Spleen (tissue), 13 donors: ENCODE data around the gene MMP8. TPM values are rescaled to one million over a fixed set of nuclear protein-coding genes. Genes with fewer than 3 reads are reported as not detected.

Experiments used
- DNase-seq: peaks from one replicate; pipeline ENCODE4 v3.0.0-alpha.2; 2020
- H3K27ac ChIP-seq, 8 donors: fragments of 200-600 bp; sonication (generic) in 7 of 8; 1 replicate in 4 of 8; 2 replicates in 4 of 8; pipeline versions ENCODE4 v1.5.0 to v1.8.0; 2016 to 2021; ENCODE audit warnings: inconsistent platforms in 4 of 8, mild to moderate bottlenecking in 4 of 8, moderate library complexity in 1 of 8
- H3K27me3 ChIP-seq, 7 donors: fragments of 200-600 bp; sonication (generic) in 6 of 7; replicated peaks in 1 of 7; 1 replicate in 4 of 7; 2 replicates in 3 of 7; pipeline versions ENCODE4 v1.5.0 to v1.8.0; 2016 to 2021; ENCODE audit warnings: inconsistent platforms in 3 of 7, mild to moderate bottlenecking in 1 of 7
- H3K36me3 ChIP-seq, 6 donors: fragments of 200-600 bp; sonication (generic) in 5 of 6; 1 replicate in 4 of 6; 2 replicates in 2 of 6; pipeline versions ENCODE4 v1.5.0 to v1.8.0; 2016 to 2021; ENCODE audit warnings: inconsistent platforms in 2 of 6
- H3K4me1 ChIP-seq, 6 donors: fragments of 200-600 bp; sonication (generic) in 5 of 6; 1 replicate in 3 of 6; 2 replicates in 3 of 6; pipeline versions ENCODE4 v1.5.0 to v1.8.0; 2016 to 2021; ENCODE audit warnings: inconsistent platforms in 3 of 6
- H3K4me3 ChIP-seq, 8 donors: fragments of 200-600 bp; sonication (generic) in 7 of 8; 1 replicate in 4 of 8; 2 replicates in 4 of 8; pipeline versions ENCODE4 v1.5.0 to v1.8.0; 2016 to 2021; ENCODE audit warnings: inconsistent platforms in 4 of 8, mild to moderate bottlenecking in 4 of 8, moderate library complexity in 2 of 8
- H3K9me3 ChIP-seq, 8 donors: fragments of 200-600 bp; sonication (generic) in 7 of 8; 1 replicate in 4 of 8; 2 replicates in 4 of 8; pipeline versions ENCODE4 v1.5.0 to v1.8.0; 2016 to 2021; ENCODE audit warnings: inconsistent platforms in 4 of 8
- CTCF ChIP-seq, 11 experiments: fragments of 200-600 bp in 7 of 11; fragments of 450-650 bp in 4 of 11; sonication (generic) in 4 of 11; IDR thresholded peaks in 8 of 11; conservative IDR thresholded peaks in 3 of 11; 1 replicate in 7 of 11; 2 replicates in 4 of 11; pipeline versions ENCODE4 v1.4.0 to v1.8.0; 2016 to 2021; ENCODE audit warnings: antibody characterized with exemption in 11 of 11, inconsistent platforms in 4 of 11, mild to moderate bottlenecking in 1 of 11
- POLR2A ChIP-seq, 3 donors: fragments of 450-650 bp; IDR thresholded peaks; one replicate each; pipeline ENCODE4 v1.5.1; 2017; ENCODE audit warnings: antibody characterized with exemption in 3 of 3, mild to moderate bottlenecking in 1 of 3
- POLR2AphosphoS5 ChIP-seq, 3 donors: sonication (generic); formaldehyde crosslinking; IDR thresholded peaks; one replicate each; pipeline ENCODE4 v1.5.1; 2017; ENCODE audit warnings: antibody characterized with exemption in 3 of 3
- WGBS, 5 donors: extraction: QIAGEN DNeasy Blood & Tissue Kit in 3 of 5; methylation state at CpG; one replicate each; pipeline versions ENCODE4 v1.1.5 to v1.1.7; 2013 to 2018; 5-methylcytosine and 5-hydroxymethylcytosine counted together
- intact Hi-C: fragments of 100-400 bp; cut with DNase I; formaldehyde crosslinking; loops from one replicate; pipeline ENCODE4 v1.15.0; 2023; ENCODE audit warnings: low total_unique reads
- long read RNA-seq, 2 donors: transcript quantifications; one replicate each; lab custom pipeline, GENCODE V29; 2026
- polyA plus RNA-seq, 3 donors: library from polyadenylated mRNA; stranded (reverse); fragments of 200-250 nt; gene quantifications; one replicate each; pipeline ENCODE4 v1.2.1, GENCODE V29; 2013
- total RNA-seq, 7 donors: library from RNA; depleted of rRNA in 3 of 7; stranded (reverse); fragments of >200 nt in 3 of 7; fragmentation: NEBNext Ultra II Directional in 4 of 7; extraction: Animal tissue kit (Norgen Biotek cat#: 25700) in 4 of 7; gene quantifications; one replicate each; pipeline versions ENCODE4 v1.1.0 to v1.2.1, GENCODE V29; 2016 to 2021
- donor health status: healthy with polysubstance abuse.
- donor health status: DM: no; HTN: no; CAD: no; lungs with moderate emphysema.
- donor health status: DM: no; HTN: no; CAD: no.
- donor health status: Bipolar disorder and iron deficiency.
- donor health status: healthy.
- donor health status: DM: no; HTN: no; CAD: no.
- donor health status: DM: yes; HTN: yes; CAD: no.

The MMP8 gene, protein sequence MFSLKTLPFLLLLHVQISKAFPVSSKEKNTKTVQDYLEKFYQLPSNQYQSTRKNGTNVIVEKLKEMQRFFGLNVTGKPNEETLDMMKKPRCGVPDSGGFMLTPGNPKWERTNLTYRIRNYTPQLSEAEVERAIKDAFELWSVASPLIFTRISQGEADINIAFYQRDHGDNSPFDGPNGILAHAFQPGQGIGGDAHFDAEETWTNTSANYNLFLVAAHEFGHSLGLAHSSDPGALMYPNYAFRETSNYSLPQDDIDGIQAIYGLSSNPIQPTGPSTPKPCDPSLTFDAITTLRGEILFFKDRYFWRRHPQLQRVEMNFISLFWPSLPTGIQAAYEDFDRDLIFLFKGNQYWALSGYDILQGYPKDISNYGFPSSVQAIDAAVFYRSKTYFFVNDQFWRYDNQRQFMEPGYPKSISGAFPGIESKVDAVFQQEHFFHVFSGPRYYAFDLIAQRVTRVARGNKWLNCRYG
- total RNA-seq (100 to 1,000 TPM in 1 of 7 donors, 10 to 100 TPM in 5, 1 to 10 TPM in 1; 2.2 to 120 (median 25.4) TPM), polyA plus RNA-seq (10 to 100 TPM in 1 of 3 donors, 1 to 10 TPM in 1, under 1 TPM in 1; 0.87 to 10.2 (median 7.5) TPM)
- long read RNA-seq, donor 1, result 0 reads
- long read RNA-seq, donor 2, result 0 reads

DNA sequence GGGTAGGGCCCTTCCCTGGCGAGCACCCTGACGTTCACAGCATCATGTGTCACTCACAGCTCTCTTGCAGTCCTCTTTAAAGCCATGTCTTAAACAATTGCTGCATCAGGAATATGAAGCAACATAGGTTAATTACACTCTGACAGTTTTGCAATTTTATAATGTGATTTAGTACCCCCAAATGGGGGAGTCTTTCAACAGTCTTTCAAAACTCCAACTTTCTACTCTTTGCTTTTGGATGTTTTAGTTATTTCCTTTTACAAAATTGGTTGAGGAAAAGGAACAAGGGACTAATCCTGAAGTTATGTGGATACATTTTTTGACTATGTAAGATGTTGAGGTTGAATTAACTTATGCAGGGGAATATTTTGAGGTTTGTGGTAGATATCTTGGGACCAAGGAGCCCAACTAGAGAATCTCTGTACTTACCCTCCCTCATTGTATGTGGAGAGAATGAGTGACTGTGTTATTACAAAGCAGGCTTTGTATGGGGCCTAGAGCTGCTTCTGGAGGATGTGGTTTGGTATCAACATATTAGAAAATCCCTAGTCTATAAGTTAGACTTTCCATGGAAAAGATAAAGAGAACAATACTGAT lies at the start of gene MMP8:
MMP8 (minus strand) TSS at position 51 of the 597 bp plus-strand sequence. CDS start 99 bp downstream, outside the sequence.
- TF ChIP-seq POLR2A (IDR thresholded peaks at IDR 0.05) (no peak), CTCF (IDR thresholded peaks at IDR 0.05 in 8 of 11, conservative IDR thresholded peaks at IDR 0.05 in 3 of 11) (no peak), POLR2AphosphoS5 (IDR thresholded peaks at IDR 0.05) (no peak)
- H3K27me3 ChIP-seq, result no peaks in the 10 kb centered on the region
- H3K4me3 ChIP-seq, result no peak within 1 kb of the TSS
- WGBS, 5 donors, result 22 to 69% (median 33%) methylated on average over 2 of the region's 2 CpGs
- H3K27ac ChIP-seq, result peak within 1 kb of the TSS in 3 of 8 donors; percentile 55 to 69 (median 57)
- peaks cover 0 to 22% (median 0%) of the 10 kb centered on the region in 6 donors for H3K4me1 ChIP-seq
- DNase-seq, result no peak
- intact Hi-C loops, result no loop called here
- H3K36me3 ChIP-seq, result no peaks in the 10 kb centered on the region
- H3K9me3 ChIP-seq, result no peaks in the 10 kb centered on the region

DNA sequence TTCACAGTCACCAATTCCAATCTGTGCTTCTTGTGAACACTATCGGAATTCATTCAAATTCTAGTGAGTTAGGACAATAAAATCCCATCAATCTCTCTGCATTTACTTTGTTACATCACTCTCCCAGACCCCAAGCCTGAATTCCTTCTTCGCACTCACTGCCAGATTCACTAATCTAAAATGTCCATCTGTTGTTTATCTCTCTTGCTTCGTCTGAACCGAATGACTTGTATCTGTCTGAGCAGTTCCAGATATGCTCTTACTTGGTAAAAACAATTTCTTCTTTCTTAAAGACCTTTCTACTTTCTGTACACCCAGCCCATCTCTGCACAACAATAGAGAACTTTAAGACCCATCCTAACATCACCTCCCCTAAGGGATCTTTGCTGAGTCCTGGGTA lies 48.6 kb upstream of the MMP8 start:
- intact Hi-C loops, result no loop called here
- TF ChIP-seq POLR2A (IDR thresholded peaks at IDR 0.05), result no peak
- TF ChIP-seq CTCF (IDR thresholded peaks at IDR 0.05 in 8 of 11, conservative IDR thresholded peaks at IDR 0.05 in 3 of 11), result no peak
- no peak for TF ChIP-seq POLR2AphosphoS5 (IDR thresholded peaks at IDR 0.05)
- H3K4me3 ChIP-seq, result no peak overlapping the region
- H3K4me1 ChIP-seq, result no peaks in the 10 kb centered on the region
- no peak overlapping the region for H3K27ac ChIP-seq
- DNase-seq, result no peak
- no peaks in the 10 kb centered on the region for H3K36me3 ChIP-seq
- H3K27me3 ChIP-seq, result no peaks in the 10 kb centered on the region
- 70 to 89% (median 85%) methylated on average over 4 of the region's 4 CpGs for WGBS, 5 donors
- H3K9me3 ChIP-seq, result no peaks in the 10 kb centered on the region

GRCh38 chr11:102771351-102771750 lies 46.6 kb upstream of the MMP8 start:
- Histone ChIP-seq H3K4me3 (no peak overlapping the region), H3K27ac (no peak overlapping the region), H3K4me1 (no peaks in the 10 kb centered on the region), H3K27me3 (no peaks in the 10 kb centered on the region), H3K36me3 (no peaks in the 10 kb centered on the region), H3K9me3 (no peaks in the 10 kb centered on the region)
- TF ChIP-seq POLR2AphosphoS5 (IDR thresholded peaks at IDR 0.05) (no peak), POLR2A (IDR thresholded peaks at IDR 0.05) (no peak), CTCF (IDR thresholded peaks at IDR 0.05 in 8 of 11, conservative IDR thresholded peaks at IDR 0.05 in 3 of 11) (no peak)
- intact Hi-C loops, result no loop called here
- 59 to 79% (median 70%) methylated on average over 1 of the region's 1 CpG for WGBS, 5 donors
- DNase-seq, result no peak

GRCh38 chr11:102770191-102770590 lies 45.4 kb upstream of the MMP8 start:
- Histone ChIP-seq H3K4me3 (no peak overlapping the region), H3K27me3 (no peaks in the 10 kb centered on the region), H3K4me1 (no peaks in the 10 kb centered on the region), H3K36me3 (no peaks in the 10 kb centered on the region), H3K9me3 (no peaks in the 10 kb centered on the region), H3K27ac (no peak overlapping the region)
- intact Hi-C loops, result no loop called here
- DNase-seq, result no peak
- TF ChIP-seq CTCF (IDR thresholded peaks at IDR 0.05 in 8 of 11, conservative IDR thresholded peaks at IDR 0.05 in 3 of 11), result no peak
- TF ChIP-seq POLR2A (IDR thresholded peaks at IDR 0.05), result no peak
- no peak for TF ChIP-seq POLR2AphosphoS5 (IDR thresholded peaks at IDR 0.05)
